ENCODE results near the gene CCDC158. TPM values are rescaled to one million over a fixed set of nuclear protein-coding genes. Genes with fewer than 3 reads are reported as not detected.

CCDC158 gene
- total RNA-seq, 4 donors from 2014 or later = 0.16 to 0.55 TPM; not detected in 2

DNA sequence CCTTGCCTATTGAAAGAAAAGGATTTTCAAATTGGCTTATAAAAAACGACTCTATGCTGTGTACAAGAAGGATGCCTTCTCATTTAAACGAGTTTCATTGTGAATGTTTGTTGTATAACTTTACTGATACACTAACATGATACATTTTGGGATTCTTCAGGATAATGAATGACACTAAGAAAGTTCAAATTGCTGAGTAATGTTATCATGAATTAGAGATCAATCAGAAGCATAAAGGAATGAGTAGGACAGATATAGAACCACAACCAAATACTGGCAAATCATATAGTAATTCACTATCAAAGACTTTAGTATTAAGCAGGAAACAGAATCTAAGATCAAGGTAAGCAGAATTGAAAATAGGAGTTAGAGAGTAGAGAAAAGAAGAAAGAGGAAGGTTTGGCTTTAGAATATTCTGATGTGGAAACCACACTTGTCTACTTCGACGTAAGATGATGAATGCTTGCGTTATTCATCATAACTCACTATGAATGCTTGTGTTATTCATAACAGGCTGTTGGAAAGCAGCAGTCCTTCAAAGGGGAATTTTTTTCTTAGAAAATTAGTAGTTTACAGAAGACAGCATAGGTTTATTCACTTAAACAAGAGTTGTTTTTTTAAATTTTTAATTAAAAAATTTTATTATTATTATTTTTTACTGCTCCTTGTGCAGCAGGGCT lies 13.4 kb downstream of the CCDC158 start:
- Histone ChIP-seq H3K27ac (no peak overlapping the region), H3K4me1 (no peaks in the 10 kb centered on the region), H3K4me3 (no peak overlapping the region), H3K27me3 (no peaks in the 10 kb centered on the region), H3K36me3 (no peaks in the 10 kb centered on the region), H3K9me3 (no peaks in the 10 kb centered on the region)
- TF ChIP-seq POLR2A (IDR thresholded peaks at IDR 0.05) (no peak), POLR2AphosphoS5 (IDR thresholded peaks at IDR 0.05) (no peak), EP300 (IDR thresholded peaks at IDR 0.05; ENCODE audit: low read depth) (no peak), CTCF (IDR thresholded peaks at IDR 0.05) (no peak)
- intact Hi-C loops (cut with DNase I; ENCODE audit: low total_unique reads) (no loop called here), in situ Hi-C loops (cut with MboI; ENCODE audit: low pct_ligation_motif_present in 1 of 4, low pct_unique_long_range_greater_than_20kb in 1 of 4, low sequenced_read_pairs in 3 of 4) (no loop called here)
- WGBS, 2 donors (ENCODE audit: low coverage in 1 of 2) = 40 to 57% methylated on average over 5 of the region's 5 CpGs
- no peak for DNase-seq

- H3K4me3 ChIP-seq = no peak overlapping the region
- H3K27ac ChIP-seq = no peak overlapping the region
- no peak for TF ChIP-seq POLR2A (IDR thresholded peaks at IDR 0.05)
- no peak for TF ChIP-seq EP300 (IDR thresholded peaks at IDR 0.05; ENCODE audit: low read depth)
- no peak for TF ChIP-seq POLR2AphosphoS5 (IDR thresholded peaks at IDR 0.05)
- no peak for TF ChIP-seq CTCF (IDR thresholded peaks at IDR 0.05)
- no peaks in the 10 kb centered on the region for H3K4me1 ChIP-seq
- no peaks in the 10 kb centered on the region for H3K9me3 ChIP-seq
- in situ Hi-C loops (cut with MboI; ENCODE audit: low pct_ligation_motif_present in 1 of 4, low pct_unique_long_range_greater_than_20kb in 1 of 4, low sequenced_read_pairs in 3 of 4) = no loop called here
- 54 to 66% methylated on average over 4 to 5 of the region's 5 CpGs for WGBS, 2 donors (ENCODE audit: low coverage in 1 of 2)
- no peak for DNase-seq
- H3K27me3 ChIP-seq = no peaks in the 10 kb centered on the region
- H3K36me3 ChIP-seq = no peaks in the 10 kb centered on the region
- intact Hi-C loops (cut with DNase I; ENCODE audit: low total_unique reads) = no loop called here
Observed at GRCh38 chr4:76406081-76406480, 14.9 kb downstream of the CCDC158 start.

- Histone ChIP-seq H3K9me3 (no peaks in the 10 kb centered on the region), H3K4me1 (no peaks in the 10 kb centered on the region), H3K4me3 (no peak overlapping the region), H3K27ac (no peak overlapping the region), H3K36me3 (no peaks in the 10 kb centered on the region), H3K27me3 (no peaks in the 10 kb centered on the region)
- WGBS, 2 donors (ENCODE audit: low coverage in 1 of 2) = 66 to 76% methylated on average over 3 of the region's 3 CpGs
- intact Hi-C loops (cut with DNase I; ENCODE audit: low total_unique reads) (no loop called here), in situ Hi-C loops (cut with MboI; ENCODE audit: low pct_ligation_motif_present in 1 of 4, low pct_unique_long_range_greater_than_20kb in 1 of 4, low sequenced_read_pairs in 3 of 4) (no loop called here)
- TF ChIP-seq EP300 (IDR thresholded peaks at IDR 0.05; ENCODE audit: low read depth) (no peak), POLR2A (IDR thresholded peaks at IDR 0.05) (no peak), CTCF (IDR thresholded peaks at IDR 0.05) (no peak), POLR2AphosphoS5 (IDR thresholded peaks at IDR 0.05) (no peak)
- no peak for DNase-seq
Observed at GRCh38 chr4:76401654-76402053, 19.3 kb downstream of the CCDC158 start.

GRCh38 chr4:76388160-76388908 lies 32.6 kb downstream of the CCDC158 start:
- no peak for DNase-seq
- Histone ChIP-seq H3K27me3 (no peaks in the 10 kb centered on the region), H3K27ac (no peak overlapping the region), H3K9me3 (peaks cover 5% of the 10 kb centered on the region in 2 donors), H3K36me3 (no peaks in the 10 kb centered on the region), H3K4me1 (no peaks in the 10 kb centered on the region), H3K4me3 (no peak overlapping the region)
- 80% methylated on average over 3 of the region's 3 CpGs; no CpG with 5 or more reads in 1 of the 2 donors for WGBS, 2 donors (ENCODE audit: low coverage in 1 of 2)
- no peak for TF ChIP-seq POLR2A (IDR thresholded peaks at IDR 0.05)
- TF ChIP-seq POLR2AphosphoS5 (IDR thresholded peaks at IDR 0.05) = no peak
- TF ChIP-seq CTCF (IDR thresholded peaks at IDR 0.05) = no peak
- TF ChIP-seq EP300 (IDR thresholded peaks at IDR 0.05; ENCODE audit: low read depth) = no peak
- in situ Hi-C loops (cut with MboI; ENCODE audit: low pct_ligation_motif_present in 1 of 4, low pct_unique_long_range_greater_than_20kb in 1 of 4, low sequenced_read_pairs in 3 of 4) (loop anchor here in 1 of 4 donors (10.0 kb wide), 1 partner anchor 214 kb away; no protein-coding TSS in a partner anchor), intact Hi-C loops (cut with DNase I; ENCODE audit: low total_unique reads) (no loop called here)
